GM23338 (cell line): ENCODE data around the gene CORO2A. TPM values are rescaled to one million over a fixed set of nuclear protein-coding genes. Genes with fewer than 3 reads are reported as not detected.

ENCODE experiments used
- ATAC-seq: fragments of 200-7000 bp; cut with Tn5 transposase; 3 replicates; pipeline ENCODE4 v1.9.1; 2020
- DNase-seq: peaks from one replicate; pipeline ENCODE4 v3.0.0-alpha.2; 2015; ENCODE audit warnings: low spot score
- H2AFZ ChIP-seq: fragments of 200-600 bp; sonication (generic); 2 replicates; pipeline ENCODE4 v1.8.0; 2016; ENCODE audit warnings: antibody characterized with exemption, mild to moderate bottlenecking, moderate library complexity
- H3F3A ChIP-seq: fragments of 200-600 bp; sonication (generic); replicated peaks from 2 replicates; pipeline ENCODE4 v1.8.0; 2017; ENCODE audit warnings: antibody characterized with exemption, mixed run types, low read depth
- H3K27ac ChIP-seq: fragments of 200-600 bp; sonication (generic); 2 replicates; pipeline ENCODE4 v1.6.1; 2016; ENCODE audit warnings: low read depth
- H3K27me3 ChIP-seq: fragments of 200-600 bp; sonication (generic); 2 replicates; pipeline ENCODE4 v1.8.0; 2016; ENCODE audit warnings: mild to moderate bottlenecking, mixed run types, moderate library complexity; ENCODE audit not compliant: insufficient read depth
- H3K36me3 ChIP-seq: fragments of 200-600 bp; sonication (generic); 2 replicates; pipeline ENCODE4 v1.8.0; 2016; ENCODE audit warnings: mild to moderate bottlenecking; ENCODE audit not compliant: insufficient read depth
- H3K4me1 ChIP-seq: fragments of 200-600 bp; sonication (generic); 2 replicates; pipeline ENCODE4 v1.8.0; 2016; ENCODE audit warnings: mild to moderate bottlenecking, moderate library complexity; ENCODE audit not compliant: insufficient read depth
- H3K4me2 ChIP-seq: fragments of 200-600 bp; sonication (generic); 2 replicates; pipeline ENCODE4 v1.7.1; 2017; ENCODE audit warnings: mixed run types
- H3K4me3 ChIP-seq: fragments of 200-600 bp; sonication (generic); 2 replicates; pipeline ENCODE4 v1.6.1; 2016; ENCODE audit warnings: mixed run types
- H3K79me2 ChIP-seq: fragments of 200-600 bp; sonication (generic); replicated peaks from 2 replicates; pipeline ENCODE4 v1.8.0; 2017; ENCODE audit warnings: mild to moderate bottlenecking; ENCODE audit not compliant: insufficient read depth
- H3K9me2 ChIP-seq: fragments of 200-600 bp; sonication (generic); 2 replicates; pipeline ENCODE4 v1.8.0; 2017; ENCODE audit not compliant: insufficient read depth
- H4K20me1 ChIP-seq: fragments of 200-600 bp; sonication (generic); replicated peaks from 2 replicates; pipeline ENCODE4 v1.8.0; 2017; ENCODE audit warnings: mild to moderate bottlenecking; ENCODE audit not compliant: insufficient read depth
- H3K27ac Mint-ChIP-seq: 2 replicates; pipeline ENCODE4 v1.8.0; 2020; ENCODE audit warnings: inconsistent platforms, mild to moderate bottlenecking, moderate library complexity, mixed read lengths
- H3K27me3 Mint-ChIP-seq: 3 replicates; pipeline ENCODE4 v1.8.0; 2022; ENCODE audit warnings: low read depth, mild to moderate bottlenecking, moderate library complexity, mixed read lengths, inconsistent platforms; ENCODE audit not compliant: insufficient read depth, poor library complexity
- H3K36me3 Mint-ChIP-seq: 3 replicates; pipeline ENCODE4 v1.8.0; 2021; ENCODE audit warnings: low read depth, mild to moderate bottlenecking, inconsistent platforms, moderate library complexity, mixed read lengths
- H3K4me1 Mint-ChIP-seq: 3 replicates; pipeline ENCODE4 v1.8.0; 2020; ENCODE audit warnings: mild to moderate bottlenecking, inconsistent platforms, mixed read lengths
- H3K4me3 Mint-ChIP-seq: 3 replicates; pipeline ENCODE4 v1.8.0; 2021; ENCODE audit warnings: moderate library complexity, mild to moderate bottlenecking, inconsistent platforms, mixed read lengths
- H3K9me3 Mint-ChIP-seq: 3 replicates; pipeline ENCODE4 v1.8.0; 2020; ENCODE audit warnings: moderate library complexity, mild to moderate bottlenecking, inconsistent platforms, mixed read lengths
- CREB1 ChIP-seq: fragments of 250-450 bp; sonication (Bioruptor Pico); IDR thresholded peaks from 2 replicates; pipeline ENCODE4 v1.5.0; 2020; ENCODE audit warnings: low read depth, mild to moderate bottlenecking, moderate library complexity
- ETS1 ChIP-seq: IDR thresholded peaks from 2 replicates; pipeline ENCODE4 v1.6.1; 2016; ENCODE audit warnings: antibody characterized with exemption
- NANOG ChIP-seq: IDR thresholded peaks from 2 replicates; pipeline ENCODE4 v1.6.1; 2016; ENCODE audit warnings: antibody characterized with exemption, borderline replicate concordance
- POLR2AphosphoS5 ChIP-seq: IDR thresholded peaks from 2 replicates; pipeline ENCODE4 v1.6.1; 2016; ENCODE audit warnings: antibody characterized with exemption, low read depth
- STAT1 ChIP-seq: IDR thresholded peaks from one replicate; pipeline ENCODE4 v1.6.1; 2016; ENCODE audit warnings: antibody characterized with exemption; ENCODE audit not compliant: unreplicated experiment
- ZNF462 ChIP-seq: fragments of 250-450 bp; sonication (Bioruptor Pico); IDR thresholded peaks from 2 replicates; pipeline ENCODE4 v1.5.0; 2020; ENCODE audit warnings: mild to moderate bottlenecking, moderate library complexity
- polyA plus RNA-seq: library from polyadenylated mRNA; unstranded; fragments of >200 nt; fragmentation: Nextera tagmentation; extraction: Ambion mirVana; gene quantifications from 2 replicates; pipeline ENCODE4 v1.2.1, GENCODE V29; 2016
- total RNA-seq: library from RNA; depleted of rRNA; stranded (reverse); fragments of >200 nt; shearing (Covaris generic); gene quantifications from 2 replicates; pipeline ENCODE4 v1.2.3, GENCODE V29; 2014
- TF ChIP-seq, protein P1 (sequence below), 2 experiments: fragments of 200-600 bp in 1 of 2; sonication (generic) in 1 of 2; conservative IDR thresholded peaks; 2 replicates each; pipeline versions ENCODE4 v1.5.1 to v1.6.1; 2016 to 2017; ENCODE audit warnings: antibody characterized with exemption in 2 of 2, low read depth in 2 of 2, mild to moderate bottlenecking in 2 of 2, moderate library complexity in 1 of 2

Gene CORO2A
- total and polyA plus RNA-seq, 2 experiments from 2014 or later, result 12.9 to 27.6 TPM

DNA sequence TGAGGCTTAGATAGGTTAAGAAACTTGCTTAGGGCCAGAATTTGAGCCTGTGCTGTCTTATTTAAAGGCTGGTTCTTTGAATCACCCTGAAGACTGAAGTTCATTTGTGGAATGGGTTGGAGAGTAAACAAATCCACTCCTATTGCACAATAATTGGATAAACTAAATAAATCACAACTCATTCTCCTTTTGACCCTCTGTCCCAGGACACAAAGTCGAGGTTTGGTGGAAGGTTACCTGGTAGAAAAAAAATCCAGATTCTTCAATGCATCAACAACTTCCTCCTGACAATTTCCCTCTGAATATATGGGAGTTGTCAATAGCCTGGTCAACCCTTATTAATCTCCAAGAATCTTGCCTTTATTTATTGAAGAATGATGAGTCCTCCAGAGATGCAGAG lies 34.1 kb upstream of the CORO2A start (continued):
- TF ChIP-seq ZNF462 (CRISPR knock-in tag) (no peak), ETS1 (no peak), CREB1 (CRISPR knock-in tag) (no peak)
- TF ChIP-seq, protein P1, sequence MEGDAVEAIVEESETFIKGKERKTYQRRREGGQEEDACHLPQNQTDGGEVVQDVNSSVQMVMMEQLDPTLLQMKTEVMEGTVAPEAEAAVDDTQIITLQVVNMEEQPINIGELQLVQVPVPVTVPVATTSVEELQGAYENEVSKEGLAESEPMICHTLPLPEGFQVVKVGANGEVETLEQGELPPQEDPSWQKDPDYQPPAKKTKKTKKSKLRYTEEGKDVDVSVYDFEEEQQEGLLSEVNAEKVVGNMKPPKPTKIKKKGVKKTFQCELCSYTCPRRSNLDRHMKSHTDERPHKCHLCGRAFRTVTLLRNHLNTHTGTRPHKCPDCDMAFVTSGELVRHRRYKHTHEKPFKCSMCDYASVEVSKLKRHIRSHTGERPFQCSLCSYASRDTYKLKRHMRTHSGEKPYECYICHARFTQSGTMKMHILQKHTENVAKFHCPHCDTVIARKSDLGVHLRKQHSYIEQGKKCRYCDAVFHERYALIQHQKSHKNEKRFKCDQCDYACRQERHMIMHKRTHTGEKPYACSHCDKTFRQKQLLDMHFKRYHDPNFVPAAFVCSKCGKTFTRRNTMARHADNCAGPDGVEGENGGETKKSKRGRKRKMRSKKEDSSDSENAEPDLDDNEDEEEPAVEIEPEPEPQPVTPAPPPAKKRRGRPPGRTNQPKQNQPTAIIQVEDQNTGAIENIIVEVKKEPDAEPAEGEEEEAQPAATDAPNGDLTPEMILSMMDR (conservative IDR thresholded peaks at IDR 0.05; ENCODE audit: low read depth in 2 of 2), result no peak

DNA sequence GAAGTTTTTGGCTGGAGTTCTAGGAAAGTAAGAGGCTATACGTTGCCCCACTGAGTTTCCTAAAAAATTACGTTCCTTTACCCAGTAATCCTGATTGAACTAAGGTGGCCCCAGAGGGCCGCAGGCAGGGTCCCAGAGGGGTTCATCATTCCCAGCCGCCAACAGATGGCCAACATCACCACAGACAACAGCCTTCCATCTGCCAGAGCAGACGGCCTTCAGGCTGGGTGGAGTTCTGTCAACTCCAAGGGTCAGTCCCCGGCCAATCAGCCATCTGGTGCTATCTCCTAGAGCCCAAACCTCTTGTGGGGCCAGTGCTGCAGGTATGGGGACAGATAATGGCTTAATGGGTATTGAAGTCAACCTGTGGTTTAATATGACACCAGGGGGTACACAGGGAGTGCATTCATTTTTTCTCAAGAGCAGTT lies 32.6 kb upstream of the CORO2A start:
- no peak overlapping the region for H3K4me3 ChIP-seq
- no peaks in the 10 kb centered on the region; the same call in 1 of the 2 replicates for H4K20me1 ChIP-seq
- no peaks in the 10 kb centered on the region for H3K27me3 ChIP-seq
- no peak for ATAC-seq
- H3F3A ChIP-seq, result peaks cover 6% of the 10 kb centered on the region; the same call in 1 of the 2 replicates
- no peak overlapping the region for H3K4me2 ChIP-seq
- H3K9me3 Mint-ChIP-seq, result no peaks in the 10 kb centered on the region
- no peak overlapping the region for H3K27ac ChIP-seq
- H3K27ac Mint-ChIP-seq, result no peak overlapping the region
- no peaks in the 10 kb centered on the region for H3K79me2 ChIP-seq
- H3K4me1 Mint-ChIP-seq, result peaks cover 25% of the 10 kb centered on the region
- peaks cover 8% of the 10 kb centered on the region for H3K4me1 ChIP-seq
- no peaks in the 10 kb centered on the region for H3K9me2 ChIP-seq
- no peak for DNase-seq
- no peak overlapping the region for H3K4me3 Mint-ChIP-seq
- H3K27me3 Mint-ChIP-seq, result peaks cover 8% of the 10 kb centered on the region
- H2AFZ ChIP-seq, result no peak overlapping the region
- peaks cover 23% of the 10 kb centered on the region for H3K36me3 Mint-ChIP-seq
- no peaks in the 10 kb centered on the region for H3K36me3 ChIP-seq
- no peak for TF ChIP-seq ZNF462 (CRISPR knock-in tag)
- no peak for TF ChIP-seq POLR2AphosphoS5
- no peak for TF ChIP-seq STAT1
- no peak for TF ChIP-seq NANOG
